Measurements from ENCODE around the gene IL1R2.

The IL1R2 gene

DNA sequence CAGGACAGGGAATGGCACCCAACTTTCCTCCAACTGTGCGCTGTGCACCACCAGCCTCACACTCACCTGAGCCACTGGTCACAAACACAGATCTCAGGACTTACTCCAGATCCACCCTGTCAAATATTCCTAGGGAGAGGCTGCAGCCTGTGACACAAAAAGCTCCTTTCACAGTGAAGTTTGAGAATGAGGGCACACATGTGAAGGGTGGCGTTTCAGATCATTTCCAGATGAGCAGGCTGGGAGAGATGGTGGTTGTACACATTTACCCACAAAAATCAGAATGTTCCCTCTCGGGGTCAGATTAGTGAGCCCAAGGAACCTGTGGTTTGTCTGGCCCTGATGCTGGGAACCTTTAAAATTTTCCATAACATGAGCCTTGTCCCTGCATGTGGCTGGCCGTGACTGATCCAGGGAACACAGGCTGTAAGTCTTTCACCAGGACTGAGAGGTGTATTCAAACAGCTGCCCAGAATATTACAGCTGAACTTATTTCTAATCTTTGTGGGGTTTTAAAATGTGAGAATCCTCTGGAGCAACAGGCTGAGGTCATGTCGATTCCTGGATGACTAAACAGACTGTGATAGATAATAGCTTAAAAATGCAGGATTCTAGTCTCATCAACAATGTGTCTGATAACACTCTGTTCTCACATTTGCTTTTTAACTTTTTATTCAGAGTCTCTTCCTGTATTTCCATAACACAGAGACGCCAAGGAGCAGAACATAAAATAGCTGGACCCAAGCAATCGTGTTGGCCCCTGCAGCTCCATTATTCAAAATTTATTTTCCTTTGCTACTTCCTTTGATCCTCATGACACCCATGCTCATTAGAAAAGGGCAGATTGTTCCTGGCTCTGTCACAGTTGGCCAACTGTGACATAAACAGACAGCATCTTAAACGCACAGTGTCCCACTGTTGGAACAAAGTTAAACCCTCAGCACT is 35.5 kb downstream of the IL1R2 start:
- TF ChIP-seq GATA2 (IDR thresholded peaks at IDR 0.05; ENCODE audit: low read depth, low read length), result no peak
- no peak for TF ChIP-seq GATA3 (IDR thresholded peaks at IDR 0.05; ENCODE audit: low read depth, low read length)

DNA sequence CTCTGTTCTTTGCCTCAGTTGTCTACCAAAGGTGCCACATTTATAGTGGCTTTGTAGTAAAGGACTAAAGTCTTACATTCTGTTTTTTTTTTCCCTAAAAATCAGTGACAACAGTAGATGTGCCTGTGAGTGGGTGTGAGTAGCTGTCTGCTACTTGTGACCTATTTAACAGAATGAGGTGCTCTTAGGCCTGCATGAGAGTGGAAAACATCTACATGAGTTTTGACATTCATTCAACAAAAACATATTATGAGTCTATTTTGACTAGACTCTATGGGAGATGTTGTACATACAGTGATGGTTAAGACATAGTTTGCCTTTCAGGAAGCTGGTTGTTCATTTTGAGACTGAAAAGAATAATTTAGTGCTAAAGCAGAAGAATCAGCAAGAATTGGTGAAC is 36.7 kb downstream of the IL1R2 start:
- TF ChIP-seq GATA2 (IDR thresholded peaks at IDR 0.05; ENCODE audit: low read depth, low read length) (no peak), GATA3 (IDR thresholded peaks at IDR 0.05; ENCODE audit: low read depth, low read length) (no peak)

DNA sequence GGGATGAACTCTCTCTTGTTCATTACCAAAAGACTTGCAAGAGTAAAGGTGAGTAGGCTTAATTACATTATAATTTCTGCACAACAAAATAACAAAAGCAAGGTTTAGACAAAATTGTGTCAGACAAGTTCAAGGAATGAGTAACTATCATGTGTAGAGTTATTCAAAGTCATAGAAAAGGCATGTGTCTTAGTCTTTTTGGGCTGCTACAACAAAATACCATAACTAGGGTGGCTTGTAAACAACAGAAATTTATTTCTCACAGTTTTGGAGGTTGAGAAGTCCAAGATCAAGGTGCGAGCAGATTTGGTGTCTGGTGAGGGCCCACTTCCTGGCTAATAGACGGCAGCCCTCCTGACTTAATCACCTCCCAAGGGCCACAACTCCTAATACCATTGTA is 37.6 kb downstream of the IL1R2 start:
- TF ChIP-seq GATA3 (IDR thresholded peaks at IDR 0.05; ENCODE audit: low read depth, low read length), result no peak
- no peak for TF ChIP-seq GATA2 (IDR thresholded peaks at IDR 0.05; ENCODE audit: low read depth, low read length)

DNA sequence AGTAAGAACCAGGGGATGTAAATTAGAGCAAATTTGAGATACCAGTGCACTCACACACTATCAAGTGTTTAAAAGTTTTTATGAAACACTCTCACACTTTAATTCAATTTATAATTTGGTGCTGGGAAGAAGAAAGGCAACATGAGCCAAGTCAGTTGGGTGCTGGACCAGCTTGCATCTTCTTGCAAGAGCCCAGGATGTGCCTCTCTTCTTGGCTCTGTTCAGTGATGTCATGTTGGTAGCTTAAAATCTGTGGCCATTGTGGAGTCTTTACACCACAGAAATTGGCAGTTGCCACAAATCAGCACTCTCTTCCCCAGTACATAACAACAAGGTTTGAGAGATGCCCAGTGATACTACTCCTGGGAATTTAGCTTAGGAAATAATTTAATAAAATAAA is 38.2 kb downstream of the IL1R2 start:
- no peak for TF ChIP-seq GATA2 (IDR thresholded peaks at IDR 0.05; ENCODE audit: low read depth, low read length)
- no peak for TF ChIP-seq GATA3 (IDR thresholded peaks at IDR 0.05; ENCODE audit: low read depth, low read length)

DNA sequence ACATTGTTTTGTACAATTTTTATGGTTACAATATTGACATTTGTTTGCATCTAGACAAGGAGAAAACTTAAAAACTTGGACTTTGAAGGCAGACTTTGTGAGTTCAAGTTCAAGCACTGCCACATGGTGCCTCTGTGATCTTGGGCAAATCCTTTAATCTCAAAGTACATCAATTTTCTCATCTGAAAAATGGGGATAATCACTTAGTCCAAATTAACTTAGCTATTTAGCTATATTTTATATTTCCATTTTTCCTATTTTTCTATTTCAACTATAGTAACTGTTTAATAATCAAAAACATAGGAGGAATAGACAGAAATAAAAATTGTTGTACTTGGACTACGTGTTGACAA is 38.7 kb downstream of the IL1R2 start:
- TF ChIP-seq GATA2 (IDR thresholded peaks at IDR 0.05; ENCODE audit: low read depth, low read length) (no peak), GATA3 (IDR thresholded peaks at IDR 0.05; ENCODE audit: low read depth, low read length) (no peak)

DNA sequence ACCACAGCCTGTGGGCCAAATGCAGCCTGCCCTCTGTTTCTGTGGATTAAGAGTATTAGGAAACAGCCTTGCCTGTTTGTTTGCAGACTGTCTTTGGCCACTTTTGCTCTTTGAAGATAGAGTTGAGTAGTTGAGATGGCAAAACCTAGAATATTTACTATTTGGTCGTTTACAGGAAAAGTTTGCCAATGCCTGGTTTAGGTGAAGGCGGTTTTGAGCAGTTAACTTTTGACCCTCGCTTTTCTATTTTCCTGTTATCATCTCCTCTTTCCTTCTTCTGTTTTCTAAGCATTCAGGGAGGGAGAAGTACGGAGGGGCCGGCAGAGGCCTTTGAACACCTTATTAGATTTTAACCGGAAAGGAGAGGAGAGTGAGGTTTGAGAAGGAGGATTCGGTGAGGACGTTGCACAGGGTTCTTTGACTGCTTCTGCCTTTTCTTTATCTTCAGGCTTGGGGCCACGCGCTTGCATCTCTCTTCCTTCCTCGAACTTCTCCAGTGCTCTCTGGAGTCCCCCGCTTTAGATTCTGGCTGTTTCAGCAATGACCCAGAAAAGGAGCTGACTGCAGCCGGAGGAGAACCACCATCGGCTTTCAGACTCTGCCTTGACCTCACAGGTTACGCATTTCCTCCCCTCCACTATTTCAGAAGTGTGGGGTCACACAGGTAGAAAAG is 39.2 kb downstream of the IL1R2 start:
- TF ChIP-seq GATA3 (IDR thresholded peaks at IDR 0.05; ENCODE audit: low read depth, low read length), result no peak
- TF ChIP-seq GATA2 (IDR thresholded peaks at IDR 0.05; ENCODE audit: low read depth, low read length), result no peak

DNA sequence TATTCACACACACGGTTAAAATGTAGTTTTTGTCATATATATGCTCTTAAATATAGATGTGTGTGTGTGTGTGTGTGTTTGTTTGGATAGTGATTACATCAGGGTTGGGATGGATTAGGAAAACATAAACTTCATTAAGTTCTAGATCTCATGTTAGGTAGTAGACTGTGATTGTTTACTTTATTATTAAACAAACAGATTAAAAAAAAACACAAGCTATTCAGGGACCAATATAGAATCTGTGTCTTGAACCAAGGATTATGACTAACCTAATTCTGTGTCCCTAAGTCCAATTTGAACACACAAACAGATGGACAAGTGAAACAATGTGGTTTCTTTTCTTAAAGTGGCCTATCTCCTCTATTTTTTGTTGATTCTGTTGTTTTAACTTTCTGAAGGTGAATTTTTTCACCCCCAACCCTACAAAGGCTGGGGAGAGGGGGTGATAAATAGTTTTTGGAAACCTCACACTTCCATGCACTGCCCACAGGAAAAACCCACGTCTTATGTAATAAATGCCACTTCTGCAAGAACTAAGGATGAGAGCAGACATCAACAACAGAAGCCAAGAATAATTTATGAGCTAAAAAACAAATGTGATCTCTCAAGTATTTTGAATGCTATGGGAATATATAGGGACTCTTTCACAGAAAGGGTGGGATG is 40.7 kb downstream of the IL1R2 start:
- no peak for TF ChIP-seq GATA3 (IDR thresholded peaks at IDR 0.05; ENCODE audit: low read depth, low read length)
- TF ChIP-seq GATA2 (IDR thresholded peaks at IDR 0.05; ENCODE audit: low read depth, low read length), result no peak

DNA sequence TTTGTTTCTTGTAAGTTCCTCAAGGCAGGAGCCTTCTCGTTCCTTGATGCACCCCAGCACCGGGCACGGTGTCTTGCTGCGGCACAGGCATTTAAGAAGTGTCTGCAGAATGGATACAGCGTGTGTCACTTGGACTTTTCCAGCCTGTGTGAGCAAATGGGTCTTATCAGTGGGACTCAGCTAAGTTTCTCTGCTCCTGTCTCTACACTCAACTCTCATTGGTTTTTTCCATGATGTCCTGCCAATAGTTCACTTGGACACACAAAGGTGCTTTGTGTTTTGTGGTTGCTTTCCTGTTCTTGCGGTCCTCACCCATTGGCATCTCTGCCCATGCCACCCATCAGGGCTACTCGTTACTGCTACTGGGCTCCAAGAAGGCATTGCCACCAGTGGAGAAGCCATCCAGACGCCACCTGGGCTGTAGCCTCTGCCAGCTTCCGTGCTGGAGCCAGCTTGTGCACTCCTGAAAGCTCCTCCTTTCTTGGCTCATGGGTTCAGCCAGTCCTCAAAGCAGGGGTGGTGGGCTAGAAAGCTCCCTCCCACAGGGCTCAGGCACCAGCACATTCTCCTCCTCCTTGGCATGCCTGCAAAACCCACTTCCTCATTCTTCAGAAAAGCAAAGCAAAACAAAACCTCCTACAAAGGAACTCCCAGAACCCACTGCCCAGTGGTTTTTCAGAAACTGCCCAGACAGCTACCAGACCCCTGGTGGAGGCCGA is 41.4 kb downstream of the IL1R2 start:
- TF ChIP-seq GATA3 (IDR thresholded peaks at IDR 0.05; ENCODE audit: low read depth, low read length) (no peak), GATA2 (IDR thresholded peaks at IDR 0.05; ENCODE audit: low read depth, low read length) (no peak)

DNA sequence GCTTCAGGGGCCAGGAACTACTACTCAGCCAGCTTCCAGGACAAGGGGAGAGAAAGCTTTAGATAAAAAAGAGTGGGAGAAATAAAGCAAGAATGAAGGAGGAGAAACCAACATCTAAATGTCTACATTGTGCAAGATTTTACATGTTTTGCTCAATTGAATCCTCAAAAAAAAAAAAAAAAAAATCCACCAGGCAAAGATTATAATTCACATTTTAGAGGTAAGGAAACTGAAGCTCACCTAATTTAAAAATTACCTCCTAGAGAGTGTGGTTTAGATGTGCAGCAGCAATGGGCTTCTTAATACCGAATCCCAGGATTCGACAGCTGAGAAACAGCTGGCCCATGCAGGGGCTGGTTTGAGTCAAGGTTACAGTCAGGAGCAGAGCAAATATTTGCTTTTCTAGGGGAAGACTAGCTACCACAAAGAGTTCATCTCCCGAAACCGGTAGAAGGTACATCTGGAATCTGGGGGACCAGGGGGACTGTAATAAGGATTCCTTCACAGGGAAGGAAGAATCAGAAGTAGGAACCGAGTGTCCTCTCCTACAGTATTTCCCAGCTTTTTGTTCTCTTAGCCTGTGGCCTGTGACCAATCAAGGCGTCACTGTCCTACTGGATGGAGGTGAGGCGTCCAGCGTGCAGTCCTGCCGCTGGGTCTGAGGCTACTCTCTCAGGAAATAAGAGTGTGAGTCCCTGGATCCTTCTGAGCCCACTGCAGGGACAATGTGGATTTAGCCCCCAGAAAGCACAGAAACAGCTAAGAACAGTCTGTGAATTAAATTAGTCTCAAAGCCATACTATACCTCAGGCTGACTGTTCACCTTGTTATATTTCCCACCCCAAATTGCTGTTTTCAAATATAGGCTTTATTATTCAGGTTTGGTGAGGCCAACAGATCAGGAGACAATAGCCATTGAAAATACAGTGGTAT is 42.3 kb downstream of the IL1R2 start:
- TF ChIP-seq GATA3 (IDR thresholded peaks at IDR 0.05; ENCODE audit: low read depth, low read length), result no peak

DNA sequence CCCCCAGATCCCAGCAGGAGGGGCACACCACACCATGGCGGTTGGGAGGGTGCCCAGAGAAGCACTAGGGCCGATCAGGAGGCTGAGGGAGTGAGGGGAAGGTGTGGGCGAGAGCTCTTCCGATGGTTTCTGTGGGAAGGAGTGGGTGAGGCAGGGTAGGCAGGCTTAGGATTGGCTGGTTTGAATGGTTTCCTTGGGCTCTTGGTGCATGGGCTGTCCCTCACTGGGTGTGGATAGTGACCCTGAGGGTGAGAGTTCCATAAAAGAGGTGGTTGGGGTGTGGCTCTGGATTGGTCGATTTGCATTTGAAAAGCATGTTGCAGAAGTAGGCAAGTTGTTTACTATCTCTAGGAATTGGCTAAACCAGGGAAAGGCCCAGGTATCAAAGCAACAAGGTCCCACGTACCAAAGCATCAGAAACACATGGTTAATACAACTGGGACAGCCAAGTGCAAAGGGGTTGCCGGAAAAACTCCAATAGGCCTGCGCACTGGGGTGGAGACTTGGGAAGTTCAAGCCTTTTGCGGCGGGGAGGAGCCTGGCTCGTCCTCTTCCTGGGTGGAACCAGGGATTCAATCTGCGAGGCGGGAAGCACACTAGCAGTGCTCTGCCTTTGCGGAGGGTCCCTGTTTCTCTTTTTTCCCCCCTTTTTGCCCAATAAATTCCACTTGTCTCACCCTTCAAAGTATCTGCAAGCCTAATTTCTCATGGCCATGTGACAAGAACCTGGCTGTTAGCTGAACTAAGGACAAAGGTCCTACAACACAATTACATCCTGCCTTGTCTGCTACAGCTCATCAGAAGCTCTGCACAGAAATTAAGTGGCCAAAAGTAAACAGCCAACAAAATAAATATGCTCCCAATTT is 43.2 kb downstream of the IL1R2 start:
- TF ChIP-seq GATA3 (IDR thresholded peaks at IDR 0.05; ENCODE audit: low read depth, low read length) (no peak), GATA2 (IDR thresholded peaks at IDR 0.05; ENCODE audit: low read depth, low read length) (no peak)

DNA sequence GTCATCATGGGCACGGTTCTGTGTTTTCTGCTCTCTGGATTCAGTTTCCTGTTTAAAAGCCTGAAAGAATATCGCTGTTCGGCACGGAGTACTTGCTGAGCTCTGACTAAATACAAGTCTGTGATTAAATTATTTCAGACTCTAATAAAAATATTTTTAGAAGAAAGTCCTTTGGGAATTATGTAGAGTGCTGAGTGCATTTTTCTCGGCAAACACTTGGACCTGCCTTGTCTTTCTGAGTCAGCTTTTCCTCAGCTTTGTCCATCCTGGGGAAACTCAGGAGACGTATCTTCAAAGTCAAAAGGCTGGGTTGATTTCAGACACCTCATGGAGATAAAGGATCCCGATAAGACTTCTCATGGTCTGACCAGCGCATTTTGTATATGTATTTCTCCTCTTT is 45.9 kb downstream of the IL1R2 start:
- TF ChIP-seq GATA3 (IDR thresholded peaks at IDR 0.05; ENCODE audit: low read depth, low read length), result no peak
- TF ChIP-seq GATA2 (IDR thresholded peaks at IDR 0.05; ENCODE audit: low read depth, low read length), result no peak

DNA sequence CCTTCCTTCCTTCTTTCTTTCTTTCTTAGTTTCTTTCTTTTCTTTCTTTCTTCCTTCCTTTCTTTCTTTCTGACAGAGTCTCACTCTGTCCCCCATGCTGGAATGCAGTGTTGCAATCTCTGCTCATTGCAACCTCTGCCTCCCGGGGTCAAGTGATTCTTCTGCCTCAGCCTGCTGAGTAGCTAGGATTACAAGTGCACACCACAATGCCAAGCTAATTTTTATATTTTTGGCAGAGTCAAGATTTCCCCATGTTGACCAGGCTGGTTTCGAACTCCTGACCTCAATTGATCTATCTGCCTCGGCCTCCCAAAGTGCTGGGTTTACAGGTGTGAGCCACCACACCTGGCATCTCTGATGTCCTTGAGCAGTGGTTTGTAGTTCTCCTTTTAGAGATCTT is 48.5 kb downstream of the IL1R2 start:
- TF ChIP-seq GATA2 (IDR thresholded peaks at IDR 0.05; ENCODE audit: low read depth, low read length), result no peak
- no peak for TF ChIP-seq GATA3 (IDR thresholded peaks at IDR 0.05; ENCODE audit: low read depth, low read length)

Data from SH-SY5Y (cell line).